SK-N-DZ (cell line): ENCODE measurements around the gene CELSR1. TPM values are rescaled to one million over a fixed set of nuclear protein-coding genes. Genes with fewer than 3 reads are reported as not detected.

Source experiments
- DNase-seq: peaks from one replicate; pipeline ENCODE4 v3.0.0-alpha.2; 2015; ENCODE audit warnings: low spot score
- polyA plus RNA-seq, 2 experiments: library from polyadenylated mRNA; depleted of rRNA; stranded (reverse); fragments of >200 nt; gene quantifications; 2 replicates each; pipeline ENCODE4 v1.2.3, GENCODE V29; 2014

Gene CELSR1, protein sequence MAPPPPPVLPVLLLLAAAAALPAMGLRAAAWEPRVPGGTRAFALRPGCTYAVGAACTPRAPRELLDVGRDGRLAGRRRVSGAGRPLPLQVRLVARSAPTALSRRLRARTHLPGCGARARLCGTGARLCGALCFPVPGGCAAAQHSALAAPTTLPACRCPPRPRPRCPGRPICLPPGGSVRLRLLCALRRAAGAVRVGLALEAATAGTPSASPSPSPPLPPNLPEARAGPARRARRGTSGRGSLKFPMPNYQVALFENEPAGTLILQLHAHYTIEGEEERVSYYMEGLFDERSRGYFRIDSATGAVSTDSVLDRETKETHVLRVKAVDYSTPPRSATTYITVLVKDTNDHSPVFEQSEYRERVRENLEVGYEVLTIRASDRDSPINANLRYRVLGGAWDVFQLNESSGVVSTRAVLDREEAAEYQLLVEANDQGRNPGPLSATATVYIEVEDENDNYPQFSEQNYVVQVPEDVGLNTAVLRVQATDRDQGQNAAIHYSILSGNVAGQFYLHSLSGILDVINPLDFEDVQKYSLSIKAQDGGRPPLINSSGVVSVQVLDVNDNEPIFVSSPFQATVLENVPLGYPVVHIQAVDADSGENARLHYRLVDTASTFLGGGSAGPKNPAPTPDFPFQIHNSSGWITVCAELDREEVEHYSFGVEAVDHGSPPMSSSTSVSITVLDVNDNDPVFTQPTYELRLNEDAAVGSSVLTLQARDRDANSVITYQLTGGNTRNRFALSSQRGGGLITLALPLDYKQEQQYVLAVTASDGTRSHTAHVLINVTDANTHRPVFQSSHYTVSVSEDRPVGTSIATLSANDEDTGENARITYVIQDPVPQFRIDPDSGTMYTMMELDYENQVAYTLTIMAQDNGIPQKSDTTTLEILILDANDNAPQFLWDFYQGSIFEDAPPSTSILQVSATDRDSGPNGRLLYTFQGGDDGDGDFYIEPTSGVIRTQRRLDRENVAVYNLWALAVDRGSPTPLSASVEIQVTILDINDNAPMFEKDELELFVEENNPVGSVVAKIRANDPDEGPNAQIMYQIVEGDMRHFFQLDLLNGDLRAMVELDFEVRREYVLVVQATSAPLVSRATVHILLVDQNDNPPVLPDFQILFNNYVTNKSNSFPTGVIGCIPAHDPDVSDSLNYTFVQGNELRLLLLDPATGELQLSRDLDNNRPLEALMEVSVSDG (N-terminal part only)
- 0.32 TPM in 2 replicates for polyA plus RNA-seq (2014; cell fraction: cytosol; rRNA removed)
- polyA plus RNA-seq (2014; cell fraction: nucleus; rRNA removed): 0.56 and 1.6 TPM in 2 replicates

DNA sequence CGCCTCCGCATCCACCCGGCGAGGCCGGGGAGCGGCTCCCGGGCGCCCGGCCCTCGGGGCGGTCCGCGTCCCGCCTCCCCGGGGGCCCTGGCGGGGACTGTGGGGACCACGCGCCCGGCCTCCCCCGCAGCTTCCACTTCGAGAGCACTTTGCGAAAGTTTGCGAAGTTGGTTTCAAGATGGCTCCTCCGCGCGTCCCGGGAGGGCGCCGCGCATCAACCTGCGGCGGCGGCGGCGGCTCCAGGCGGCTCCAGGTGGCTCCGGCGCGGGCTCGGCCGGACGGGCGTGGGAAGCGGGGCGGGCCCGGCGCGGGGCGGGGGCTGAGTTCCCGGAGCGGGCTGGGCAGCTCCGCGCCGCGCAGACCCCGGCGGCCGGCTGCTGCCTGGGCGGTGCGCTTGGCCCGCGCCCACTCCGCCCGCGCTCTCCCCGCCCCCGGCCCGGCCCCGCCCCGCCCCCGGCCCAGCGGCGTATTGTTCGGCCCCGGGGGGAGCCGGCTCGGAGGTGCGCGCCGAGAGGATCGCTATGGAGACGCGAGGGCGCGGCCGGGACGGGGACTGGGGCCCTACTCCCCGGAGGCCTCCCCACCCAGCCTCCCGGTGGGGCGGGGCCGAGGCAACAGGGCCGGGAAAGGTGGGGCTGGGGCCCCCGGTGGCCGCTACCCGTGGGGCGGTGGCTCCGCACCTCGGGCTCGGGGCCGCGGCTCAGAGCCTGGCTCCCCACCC lies at the start of gene CELSR1:
Gene CELSR1 (minus strand): TSS at position 396 of the 721 bp plus-strand sequence. CDS start 450 bp downstream, outside the sequence.
- no peak for DNase-seq

DNA sequence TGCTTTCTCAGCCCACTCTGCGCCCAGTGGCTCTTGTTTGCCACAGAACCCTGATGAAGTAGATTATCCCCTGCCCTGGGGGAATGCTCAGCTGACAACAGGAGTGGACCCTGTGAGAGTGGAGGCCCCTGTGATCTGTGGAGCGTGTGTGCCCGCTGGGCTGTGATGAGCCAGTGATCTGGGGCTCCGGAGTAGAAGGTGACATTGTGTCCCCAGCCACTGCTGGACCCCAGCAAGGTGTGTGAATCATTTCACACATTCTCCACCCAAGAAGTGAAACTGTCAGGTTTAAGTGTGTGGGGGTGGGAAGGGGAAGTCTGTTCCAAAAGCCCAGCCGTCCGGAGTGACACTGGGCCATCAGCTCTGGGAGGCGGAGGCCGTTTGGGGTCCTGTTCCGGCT lies 49.6 kb upstream of the CELSR1 start:
- no peak for DNase-seq

DNA sequence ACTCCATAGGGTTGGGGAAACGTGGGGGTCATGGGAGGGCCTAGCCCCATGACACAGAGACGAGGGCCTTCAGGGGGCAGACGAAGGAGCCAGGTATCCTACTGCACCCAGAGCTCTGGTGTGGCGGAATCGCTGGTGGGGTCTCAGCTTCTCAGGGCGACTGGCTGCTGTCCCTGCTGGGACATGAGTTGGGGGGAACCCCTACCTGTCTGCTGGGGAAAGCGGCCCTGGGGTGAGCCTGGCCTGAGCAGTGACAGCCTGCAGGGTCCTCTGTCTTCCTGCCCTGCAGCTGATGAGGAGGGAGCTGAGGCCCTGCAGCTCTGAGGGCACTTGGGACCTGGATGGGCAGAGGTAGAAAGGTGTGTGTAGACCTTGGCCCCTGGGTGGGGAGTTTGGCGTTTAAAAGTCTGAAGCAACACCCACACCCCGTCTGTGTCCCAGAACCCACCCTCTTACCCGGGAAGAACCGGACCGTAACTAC lies 49.2 kb upstream of the CELSR1 start:
- DNase-seq: no peak

DNA sequence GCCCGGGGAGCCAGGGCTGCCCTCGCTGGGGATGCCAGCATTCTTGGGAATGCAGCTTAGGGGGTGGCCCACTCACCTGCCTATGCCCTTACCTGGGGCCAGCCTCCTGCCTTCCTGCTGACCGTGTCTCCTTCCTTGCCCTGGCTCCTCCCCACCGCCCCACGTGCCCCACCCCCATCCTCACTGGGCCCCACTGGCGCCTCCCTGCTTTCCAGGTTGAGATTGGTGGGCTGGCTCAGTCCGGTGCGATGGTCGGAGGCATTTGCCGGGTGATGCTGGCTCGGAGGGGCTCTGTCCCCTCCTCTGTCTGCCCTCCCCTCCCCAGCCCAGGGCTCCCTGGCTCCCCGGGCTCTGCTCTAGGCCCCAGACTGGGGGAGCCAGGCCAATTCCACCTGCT lies 48.7 kb upstream of the CELSR1 start:
- no peak for DNase-seq

DNA sequence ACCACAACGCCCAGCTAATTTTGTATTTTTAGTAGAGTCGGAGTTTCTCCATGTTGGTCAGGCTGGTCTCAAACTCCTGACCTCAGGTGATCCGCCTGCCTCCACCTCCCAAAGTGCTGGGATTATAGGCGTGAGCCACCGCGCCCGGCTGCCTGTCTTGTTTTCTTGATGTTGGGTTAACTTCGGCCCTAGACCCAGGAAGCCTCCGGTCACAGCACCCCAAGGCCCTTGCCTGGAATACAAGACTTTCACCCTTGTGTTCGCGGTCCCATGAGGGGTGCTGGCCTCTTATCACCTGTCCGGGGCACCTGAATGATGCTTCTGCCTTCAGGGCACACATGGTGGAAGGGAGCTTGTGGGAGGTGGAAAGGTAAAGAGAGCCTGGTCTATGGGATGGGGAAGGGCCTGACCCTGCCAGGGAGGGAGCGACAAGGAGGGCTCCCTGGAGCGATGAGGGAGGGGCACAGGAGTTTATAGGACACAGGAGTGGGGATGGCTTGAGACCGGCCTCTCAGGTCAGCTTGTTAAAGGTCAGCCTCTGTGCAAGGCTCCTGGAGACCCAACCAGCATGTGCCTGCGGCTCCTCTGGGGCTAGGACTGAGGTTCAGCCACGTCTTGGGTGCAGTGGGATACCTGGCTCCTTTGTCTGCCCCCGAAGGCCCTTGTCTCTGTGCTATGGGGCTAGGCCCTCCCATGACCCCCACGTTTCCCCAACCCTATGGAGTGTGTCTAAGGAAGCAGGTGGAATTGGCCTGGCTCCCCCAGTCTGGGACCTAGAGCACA lies 48.1 kb upstream of the CELSR1 start:
- no peak for DNase-seq

DNA sequence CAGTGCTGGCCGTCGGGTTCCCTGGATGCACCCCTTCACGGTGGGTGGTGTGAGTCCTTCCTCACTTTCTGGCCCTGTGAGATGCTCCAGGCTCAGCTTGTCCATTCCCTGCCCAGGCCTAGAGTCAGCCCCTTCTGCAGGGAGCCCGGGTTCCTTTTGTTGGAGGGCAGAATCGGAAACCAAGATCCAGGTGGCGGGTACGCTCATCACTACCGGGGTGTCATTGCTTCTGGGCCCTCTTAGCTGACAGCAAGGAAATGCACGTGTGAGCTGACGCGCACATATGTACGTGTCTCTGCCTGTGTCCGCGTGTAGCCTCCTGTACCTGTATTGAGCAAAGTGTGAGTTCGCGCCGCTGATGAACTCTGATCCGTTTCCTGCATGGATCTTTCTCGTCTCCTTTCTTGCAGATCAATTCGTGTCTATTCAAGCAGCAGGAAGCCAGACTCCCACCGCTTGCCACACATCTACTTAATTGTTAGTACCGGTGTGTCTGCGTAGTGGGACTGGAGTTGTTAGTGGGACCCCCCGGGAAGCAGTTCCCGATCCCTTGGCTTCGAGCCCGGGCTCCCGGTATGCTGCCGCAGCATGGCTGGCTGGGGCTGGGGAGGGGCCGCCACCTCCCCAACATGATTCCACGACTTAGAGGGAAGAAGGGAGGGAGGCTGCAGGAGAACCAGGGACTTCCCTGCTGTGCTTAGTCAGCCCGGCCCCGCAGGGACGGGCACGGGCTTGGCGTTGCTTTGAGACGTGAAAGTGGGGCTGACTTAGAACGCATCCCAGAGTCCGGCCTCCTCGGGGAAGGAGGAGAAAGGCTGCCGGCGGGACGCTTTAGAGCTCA lies 46.9 kb upstream of the CELSR1 start:
- no peak for DNase-seq

DNA sequence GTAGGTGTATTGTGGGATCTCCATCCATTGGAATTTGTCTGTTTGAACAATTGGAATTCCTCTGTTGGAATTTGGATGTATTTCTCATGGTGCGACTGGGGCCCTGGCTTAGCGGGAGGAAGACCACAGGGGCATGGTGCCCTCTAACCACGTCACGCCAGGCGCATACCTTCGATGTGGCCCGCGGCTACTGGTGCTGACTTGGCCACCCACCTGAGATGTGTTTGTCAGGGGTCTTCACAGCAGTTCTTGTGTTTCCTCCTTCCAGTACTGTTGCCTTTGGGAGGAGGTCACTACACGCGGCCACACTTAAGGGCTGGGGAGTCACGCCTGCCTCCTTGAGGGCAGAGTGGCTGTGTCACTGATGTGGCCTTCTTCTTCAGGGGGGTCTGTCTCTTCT lies 46.2 kb upstream of the CELSR1 start:
- no peak for DNase-seq

DNA sequence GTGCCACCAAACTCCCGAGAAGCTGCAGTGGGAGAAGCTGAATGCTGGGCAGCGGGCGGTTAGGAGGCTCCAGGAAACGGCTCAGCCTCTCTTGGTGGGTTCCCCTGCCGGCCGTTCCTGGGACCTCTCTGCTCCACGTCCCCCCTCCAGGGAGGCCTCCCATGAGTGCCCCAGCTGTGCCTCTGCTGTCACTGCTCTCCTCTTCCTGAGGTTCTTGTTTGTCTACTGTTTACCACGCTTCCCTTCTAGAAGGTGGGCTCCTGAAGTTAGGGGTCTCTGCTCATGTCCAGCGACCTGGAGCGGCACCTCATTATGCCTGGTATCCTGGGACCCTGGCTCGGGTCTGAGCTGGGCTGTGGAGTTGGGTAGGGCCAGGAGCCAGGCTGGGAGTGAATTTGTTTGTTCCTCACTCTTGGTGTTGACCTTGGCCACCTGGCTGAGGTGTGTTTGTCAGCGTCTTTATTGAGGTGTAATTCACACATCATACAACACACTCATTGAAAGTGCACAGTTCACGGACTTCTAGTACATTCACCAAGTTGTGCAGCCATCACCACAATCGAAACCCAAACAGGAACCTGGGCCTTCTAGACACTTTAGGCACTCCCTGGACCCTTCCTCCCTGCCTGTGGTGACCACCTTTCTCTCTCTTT lies 45.0 kb upstream of the CELSR1 start:
- DNase-seq: no peak

DNA sequence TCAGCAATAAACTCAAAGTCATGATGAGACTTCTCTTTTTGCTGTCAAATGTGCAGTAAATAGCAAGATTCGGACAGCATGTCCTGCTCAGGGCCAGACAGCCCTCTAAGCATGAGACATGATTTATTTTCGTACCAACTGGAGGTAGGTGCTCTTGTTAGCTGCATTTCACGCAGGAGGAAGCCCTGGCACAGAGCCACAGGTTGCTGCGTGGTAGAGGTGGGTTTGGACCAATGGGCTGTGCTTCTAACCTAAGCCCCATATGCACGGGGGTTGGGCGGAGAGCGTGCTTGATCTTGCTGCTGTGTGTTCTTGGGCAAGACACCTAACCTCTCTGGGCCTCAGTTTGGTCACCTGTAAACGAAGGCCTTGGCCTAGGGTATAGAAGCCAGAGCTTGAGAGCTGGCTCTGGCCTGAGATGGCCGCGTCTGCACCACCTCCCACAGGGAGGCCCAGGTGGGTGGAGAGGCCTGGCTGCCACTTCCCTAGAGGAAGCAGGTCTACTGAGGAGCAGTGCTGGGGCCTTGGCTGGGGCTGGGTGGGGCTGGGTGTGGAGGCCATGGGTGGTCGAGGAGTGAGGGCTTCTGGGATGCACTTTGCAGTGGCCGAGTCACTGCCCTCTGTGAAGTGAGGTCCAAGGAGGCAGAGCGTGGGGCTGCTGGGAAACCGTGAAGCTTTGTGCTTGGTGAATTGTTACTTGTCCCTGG lies 44.3 kb upstream of the CELSR1 start:
- no peak for DNase-seq

DNA sequence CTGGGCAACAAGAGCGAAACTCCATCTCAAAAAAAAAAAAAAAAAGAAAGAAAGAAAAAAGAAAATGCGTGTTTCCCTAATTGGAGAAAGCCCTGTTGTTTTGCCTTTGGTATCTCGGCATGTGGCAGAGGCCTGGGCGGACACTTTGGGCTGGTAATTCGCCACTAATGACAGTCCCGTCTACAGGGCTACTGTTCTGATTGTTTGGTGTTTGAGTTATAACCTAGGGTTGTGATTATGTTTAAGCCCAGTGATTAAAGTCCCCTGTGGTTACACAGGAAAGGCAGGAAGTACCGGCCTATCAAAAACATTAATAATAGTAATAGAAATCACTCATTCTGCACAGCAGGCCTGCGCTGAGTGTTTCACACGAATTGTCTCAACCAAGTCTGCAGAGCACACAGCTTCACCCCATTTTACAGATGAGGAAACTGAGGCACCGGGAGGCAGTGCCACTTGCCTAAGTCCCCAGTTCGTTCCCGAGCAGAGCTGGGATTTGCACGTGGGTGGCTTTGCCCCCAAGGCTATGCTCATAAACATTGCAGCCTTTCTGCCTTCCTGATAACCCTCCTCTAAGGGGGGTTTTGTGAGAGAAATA lies 43.6 kb upstream of the CELSR1 start:
- DNase-seq: no peak

DNA sequence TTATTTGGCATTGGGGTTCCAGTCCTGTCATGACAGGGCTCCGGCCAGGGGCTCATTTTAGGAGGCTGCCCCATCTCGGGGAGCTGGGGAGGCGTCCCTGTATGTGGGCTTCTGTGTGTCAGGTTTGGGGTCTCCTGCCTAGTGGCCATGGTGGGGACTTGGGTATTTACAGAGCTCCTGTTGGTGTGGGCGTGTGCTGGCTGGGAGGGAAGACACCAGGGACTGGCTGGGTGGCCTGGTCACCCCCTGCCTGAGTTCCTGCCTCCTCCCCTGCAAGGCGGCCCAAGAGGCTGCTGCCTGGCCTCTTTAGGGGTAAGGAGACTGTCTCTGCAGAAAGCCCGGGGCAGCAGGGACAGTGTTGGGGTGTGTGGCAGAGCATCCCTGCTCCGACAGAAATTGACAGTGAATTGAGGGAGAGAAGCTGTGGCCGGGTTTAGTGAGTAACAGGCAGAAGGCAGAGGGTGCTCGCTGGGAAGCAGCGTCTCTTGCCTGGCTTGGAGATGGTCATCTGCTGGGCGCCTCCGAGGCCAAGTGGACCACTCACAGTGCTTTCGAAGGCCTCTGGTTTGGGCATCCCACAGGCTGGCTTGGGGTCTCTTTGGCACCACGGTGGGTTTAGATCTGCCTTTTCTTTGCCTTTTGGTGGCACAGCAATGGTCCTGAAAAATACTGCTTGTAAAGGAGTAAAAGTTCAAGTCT lies 42.5 kb upstream of the CELSR1 start:
- DNase-seq: no peak

DNA sequence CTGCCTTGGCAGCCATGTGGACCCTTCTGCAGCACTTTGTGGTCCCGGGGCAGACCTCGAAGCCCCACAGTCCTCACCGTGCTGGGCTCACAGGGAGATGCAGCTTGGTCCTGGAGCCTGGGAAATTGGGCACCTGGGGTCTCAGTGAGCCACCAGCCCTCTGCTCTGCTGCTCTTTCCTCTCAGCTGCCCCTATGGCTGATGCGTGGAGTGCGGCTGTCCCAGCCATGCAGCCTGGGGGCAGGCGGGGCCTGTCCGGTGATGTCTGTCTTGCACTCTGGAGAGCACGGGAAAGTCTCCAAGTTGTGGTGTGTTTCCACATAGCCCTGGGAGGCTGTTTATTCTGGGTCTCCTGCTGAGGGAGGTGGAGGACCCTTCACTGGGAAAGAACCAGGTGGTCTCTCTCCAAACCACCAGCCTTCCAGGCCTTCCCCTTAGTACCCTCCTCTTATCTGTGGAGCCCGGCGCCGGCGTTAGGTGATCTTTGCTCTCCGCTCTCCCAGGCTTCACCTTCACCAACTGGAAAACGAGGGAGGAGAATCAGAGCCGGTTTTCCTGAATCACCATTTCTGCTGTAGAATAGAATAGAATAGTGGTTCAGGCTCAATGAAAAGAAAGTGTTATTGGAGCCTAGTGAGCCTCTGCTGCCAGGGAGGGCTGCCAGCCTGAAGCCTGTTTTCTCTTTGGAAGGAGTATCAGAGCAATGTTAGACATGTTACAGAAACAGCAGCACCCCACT lies 41.6 kb upstream of the CELSR1 start:
- DNase-seq: no peak

DNA sequence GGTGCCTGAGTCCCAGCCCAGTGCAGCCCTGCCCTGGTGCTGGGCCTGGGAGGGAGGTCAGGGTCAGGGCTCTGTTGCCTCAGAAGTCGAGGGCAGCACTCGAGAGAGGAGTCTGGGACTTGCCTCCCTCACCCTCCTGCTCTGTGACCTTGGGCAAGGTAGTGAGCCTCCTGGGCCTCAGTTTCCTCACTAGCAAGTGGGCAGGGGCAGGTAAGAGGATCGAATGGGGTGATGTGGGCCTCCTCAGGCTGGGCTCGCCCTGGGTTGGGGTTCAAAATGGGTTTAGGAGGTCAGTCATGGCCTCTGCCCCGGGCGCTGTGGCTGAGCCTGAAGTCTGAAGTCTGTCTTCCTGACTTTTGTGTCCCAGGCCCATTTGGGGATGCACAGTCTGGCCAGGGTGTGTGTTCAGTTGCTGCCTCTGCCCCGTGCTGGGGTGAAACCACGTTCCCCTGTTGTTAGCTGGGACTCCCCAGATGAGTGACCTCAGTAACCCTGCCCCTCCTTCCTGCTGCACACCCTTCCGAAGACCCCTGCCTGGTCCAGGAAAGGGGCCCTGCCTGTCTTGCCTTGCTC lies 40.9 kb upstream of the CELSR1 start:
- no peak for DNase-seq

DNA sequence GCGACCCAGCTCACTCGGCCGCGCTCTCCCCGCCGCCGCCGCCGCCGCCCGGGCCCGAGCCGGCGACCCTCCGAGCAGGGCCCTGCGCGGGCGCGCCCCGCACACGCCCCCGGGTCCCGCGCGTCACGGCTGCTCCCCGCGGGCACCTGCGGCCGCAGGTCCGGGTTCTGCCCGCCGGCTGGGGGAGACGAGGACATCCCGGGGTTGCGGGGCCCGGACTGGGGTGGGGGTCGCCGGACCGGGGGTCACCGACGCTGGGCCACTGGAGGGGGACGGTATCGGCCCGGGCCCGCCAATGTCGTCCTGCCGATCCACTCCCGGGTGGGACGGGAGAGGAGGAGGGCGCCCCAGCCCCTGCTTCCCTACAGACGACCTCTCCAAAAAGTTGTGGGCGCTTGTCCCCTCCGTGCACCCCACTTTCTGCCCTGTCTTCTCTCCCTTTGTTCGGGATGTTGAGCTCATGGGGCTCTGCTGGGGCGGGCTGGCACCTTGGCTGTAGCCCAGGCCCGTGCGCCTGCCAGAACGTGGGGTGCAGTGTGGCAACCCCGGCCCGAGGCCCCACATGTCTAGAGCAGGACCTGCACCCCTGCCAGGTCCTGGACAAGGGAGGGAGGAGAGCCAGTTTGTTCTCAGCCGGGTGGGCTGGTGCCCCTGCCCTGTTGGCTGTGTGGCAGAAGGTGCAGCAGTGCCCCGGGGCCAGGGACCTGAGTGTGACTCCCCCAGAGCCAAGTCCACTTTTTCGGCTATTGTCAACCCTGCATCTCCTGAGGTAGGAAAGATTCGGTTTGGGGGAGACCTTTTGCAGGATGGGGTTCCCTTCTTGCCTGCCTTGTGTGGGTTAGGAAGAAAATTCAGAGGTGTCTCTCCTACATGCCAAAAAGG lies 40.2 kb upstream of the CELSR1 start:
- no peak for DNase-seq
